Mesendoderm (in vitro differentiated cells): ENCODE measurements around the gene BCL3.

Source experiments
- DNase-seq: peaks from one replicate; pipeline ENCODE4 v3.0.0; 2013
- H2AK5ac ChIP-seq: 2 replicates; pipeline ENCODE4 v1.6.1; 2013; ENCODE audit warnings: low read length, inconsistent platforms
- H2BK120ac ChIP-seq: 2 replicates; pipeline ENCODE4 v1.6.1; 2013; ENCODE audit warnings: low read depth, mild to moderate bottlenecking, low read length, moderate library complexity, mixed read lengths
- H2BK15ac ChIP-seq: replicated peaks from 2 replicates; pipeline ENCODE4 v1.6.1; 2013; ENCODE audit warnings: low read depth, mild to moderate bottlenecking, moderate library complexity
- H2BK5ac ChIP-seq: 2 replicates; pipeline ENCODE4 v1.6.1; 2013; ENCODE audit warnings: low read length, inconsistent platforms
- H3K18ac ChIP-seq: 2 replicates; pipeline ENCODE4 v1.6.1; 2013; ENCODE audit warnings: mild to moderate bottlenecking, low read length, mixed read lengths
- H3K23ac ChIP-seq: one replicate; pipeline ENCODE4 v1.6.1; 2013; ENCODE audit warnings: low read length
- H3K27ac ChIP-seq: 2 replicates; pipeline ENCODE4 v1.5.1; 2013; ENCODE audit warnings: low read depth, mild to moderate bottlenecking, inconsistent platforms, low read length, moderate library complexity
- H3K27me3 ChIP-seq: 2 replicates; pipeline ENCODE4 v1.6.1; 2013; ENCODE audit warnings: low read length, control low read depth, mild to moderate bottlenecking, inconsistent platforms; ENCODE audit not compliant: insufficient read depth, poor library complexity
- H3K36me3 ChIP-seq: 2 replicates; pipeline ENCODE4 v1.6.1; 2013; ENCODE audit warnings: low read length, inconsistent platforms; ENCODE audit not compliant: control insufficient read depth, insufficient read depth
- H3K4ac ChIP-seq: one replicate; pipeline ENCODE4 v1.6.1; 2013; ENCODE audit warnings: low read depth, mild to moderate bottlenecking, low read length, moderate library complexity
- H3K4me1 ChIP-seq: 2 replicates; pipeline ENCODE4 v1.6.1; 2013; ENCODE audit warnings: low read depth, low read length, inconsistent platforms; ENCODE audit not compliant: control insufficient read depth
- H3K4me2 ChIP-seq: 2 replicates; pipeline ENCODE4 v1.6.1; 2013; ENCODE audit warnings: low read length
- H3K4me3 ChIP-seq: 2 replicates; pipeline ENCODE4 v1.5.1; 2013; ENCODE audit warnings: mild to moderate bottlenecking, low read length
- H3K56ac ChIP-seq: one replicate; pipeline ENCODE4 v1.6.1; 2013; ENCODE audit warnings: low read length
- H3K79me1 ChIP-seq: 2 replicates; pipeline ENCODE4 v1.6.1; 2013; ENCODE audit warnings: low read length, inconsistent platforms
- H3K79me2 ChIP-seq: 2 replicates; pipeline ENCODE4 v1.6.1; 2013; ENCODE audit warnings: mild to moderate bottlenecking, low read length; ENCODE audit not compliant: control insufficient read depth, insufficient read depth
- H3K9ac ChIP-seq: 2 replicates; pipeline ENCODE4 v1.6.1; 2013; ENCODE audit warnings: low read length, inconsistent platforms
- H4K5ac ChIP-seq: one replicate; pipeline ENCODE4 v1.6.1; 2013; ENCODE audit warnings: low read length
- H4K8ac ChIP-seq: one replicate; pipeline ENCODE4 v1.6.1; 2013; ENCODE audit warnings: low read depth, mild to moderate bottlenecking, control low read depth, low read length, moderate library complexity
- WGBS: extraction: QIAGEN DNeasy Blood & Tissue Kit; methylation state at CpG from one replicate; pipeline ENCODE4 v1.1.7; 2013; ENCODE audit warnings: low lambda C conversion rate, missing lambda C conversion rate; ENCODE audit not compliant: insufficient coverage; ENCODE audit errors: extremely low coverage; 5-methylcytosine and 5-hydroxymethylcytosine counted together

Gene BCL3

GRCh38 chr19:44799627-44800346 lies 51.3 kb downstream of the BCL3 start:
- no peak overlapping the region for H3K4me3 ChIP-seq
- no peak overlapping the region for H3K18ac ChIP-seq
- no peak overlapping the region for H4K5ac ChIP-seq
- no peak overlapping the region for H4K8ac ChIP-seq
- no peak overlapping the region for H3K56ac ChIP-seq
- H2BK5ac ChIP-seq = no peak overlapping the region
- H3K27ac ChIP-seq = no peak overlapping the region
- no peak overlapping the region for H2AK5ac ChIP-seq
- H3K27me3 ChIP-seq = no peaks in the 10 kb centered on the region
- H3K79me1 ChIP-seq = no peaks in the 10 kb centered on the region
- H3K4ac ChIP-seq = no peak overlapping the region
- H3K79me2 ChIP-seq = no peaks in the 10 kb centered on the region
- WGBS = no CpG with 5 or more reads among the region's 10 CpGs
- no peak overlapping the region for H3K23ac ChIP-seq
- H2BK120ac ChIP-seq = no peak overlapping the region
- H3K4me1 ChIP-seq = no peaks in the 10 kb centered on the region
- no peak overlapping the region for H2BK15ac ChIP-seq
- no peaks in the 10 kb centered on the region for H3K36me3 ChIP-seq
- no peak overlapping the region for H3K4me2 ChIP-seq
- H3K9ac ChIP-seq = no peak overlapping the region
- DNase-seq = no peak

GRCh38 chr19:44800461-44800860 lies 52.0 kb downstream of the BCL3 start:
- H4K8ac ChIP-seq = no peak overlapping the region
- peak overlapping the region; percentile 79 for H3K56ac ChIP-seq
- no peak overlapping the region for H3K4me3 ChIP-seq
- H3K36me3 ChIP-seq = no peaks in the 10 kb centered on the region
- H3K9ac ChIP-seq = no peak overlapping the region
- no peaks in the 10 kb centered on the region for H3K79me2 ChIP-seq
- H3K27me3 ChIP-seq = no peaks in the 10 kb centered on the region
- H2BK5ac ChIP-seq = no peak overlapping the region
- no peak overlapping the region for H2BK15ac ChIP-seq
- DNase-seq = peak; percentile 91
- no peaks in the 10 kb centered on the region for H3K4me1 ChIP-seq
- H3K18ac ChIP-seq = no peak overlapping the region
- no peak overlapping the region for H3K23ac ChIP-seq
- no peak overlapping the region for H4K5ac ChIP-seq
- H3K27ac ChIP-seq = no peak overlapping the region
- H2BK120ac ChIP-seq = no peak overlapping the region
- H3K4ac ChIP-seq = no peak overlapping the region
- WGBS = no CpG with 5 or more reads among the region's 3 CpGs
- H2AK5ac ChIP-seq = no peak overlapping the region
- no peaks in the 10 kb centered on the region for H3K79me1 ChIP-seq
- no peak overlapping the region for H3K4me2 ChIP-seq

- H4K8ac ChIP-seq = no peak overlapping the region
- no peak overlapping the region for H3K4ac ChIP-seq
- no peak overlapping the region for H2BK15ac ChIP-seq
- DNase-seq = no peak
- H3K4me3 ChIP-seq = no peak overlapping the region
- H2AK5ac ChIP-seq = no peak overlapping the region
- no peak overlapping the region for H3K18ac ChIP-seq
- H3K27me3 ChIP-seq = no peaks in the 10 kb centered on the region
- H3K56ac ChIP-seq = no peak overlapping the region
- WGBS = no CpG with 5 or more reads among the region's 13 CpGs
- H3K23ac ChIP-seq = no peak overlapping the region
- no peak overlapping the region for H3K9ac ChIP-seq
- no peaks in the 10 kb centered on the region for H3K4me1 ChIP-seq
- no peak overlapping the region for H3K27ac ChIP-seq
- H3K4me2 ChIP-seq = no peak overlapping the region
- no peak overlapping the region for H2BK5ac ChIP-seq
- no peaks in the 10 kb centered on the region for H3K36me3 ChIP-seq
- H3K79me1 ChIP-seq = no peaks in the 10 kb centered on the region
- no peak overlapping the region for H2BK120ac ChIP-seq
- no peaks in the 10 kb centered on the region for H3K79me2 ChIP-seq
- no peak overlapping the region for H4K5ac ChIP-seq
These were observed 55.2 kb downstream of the BCL3 start for GRCh38 chr19:44803442-44804428.

- no peaks in the 10 kb centered on the region for H3K79me1 ChIP-seq
- no peak overlapping the region for H2BK15ac ChIP-seq
- no peaks in the 10 kb centered on the region for H3K27me3 ChIP-seq
- H4K8ac ChIP-seq = no peak overlapping the region
- H4K5ac ChIP-seq = no peak overlapping the region
- H3K18ac ChIP-seq = no peak overlapping the region
- H3K4me2 ChIP-seq = no peak overlapping the region
- no peak overlapping the region for H2AK5ac ChIP-seq
- H3K4me3 ChIP-seq = no peak overlapping the region
- H2BK5ac ChIP-seq = no peak overlapping the region
- H3K9ac ChIP-seq = no peak overlapping the region
- no peak overlapping the region for H3K23ac ChIP-seq
- no peak overlapping the region for H2BK120ac ChIP-seq
- H3K4ac ChIP-seq = no peak overlapping the region
- no CpG with 5 or more reads among the region's 7 CpGs for WGBS
- DNase-seq = no peak
- H3K36me3 ChIP-seq = no peaks in the 10 kb centered on the region
- no peaks in the 10 kb centered on the region for H3K79me2 ChIP-seq
- no peak overlapping the region for H3K56ac ChIP-seq
- peaks cover 3% of the 10 kb centered on the region for H3K4me1 ChIP-seq
- H3K27ac ChIP-seq = no peak overlapping the region
These were observed 57.8 kb downstream of the BCL3 start for GRCh38 chr19:44806291-44806690.

- Histone ChIP-seq H4K8ac (no peak overlapping the region), H3K4me3 (no peak overlapping the region), H3K4me1 (peaks cover 3% of the 10 kb centered on the region), H3K4ac (no peak overlapping the region), H3K79me1 (no peaks in the 10 kb centered on the region), H3K23ac (no peak overlapping the region), H3K9ac (no peak overlapping the region), H2BK15ac (no peak overlapping the region), H3K79me2 (no peaks in the 10 kb centered on the region), H2AK5ac (no peak overlapping the region), H2BK5ac (no peak overlapping the region), H3K27me3 (no peaks in the 10 kb centered on the region), H3K27ac (no peak overlapping the region), H3K36me3 (no peaks in the 10 kb centered on the region), H3K56ac (no peak overlapping the region), H4K5ac (no peak overlapping the region), H3K18ac (no peak overlapping the region), H2BK120ac (no peak overlapping the region), H3K4me2 (no peak overlapping the region)
- WGBS = no CpG with 5 or more reads among the region's 5 CpGs
- DNase-seq = no peak
These were observed 58.7 kb downstream of the BCL3 start for GRCh38 chr19:44807162-44807561.
